SK-N-MC (cell line): ENCODE measurements around the gene TRIM7.

Experiments used
- EZH2 ChIP-seq: fragments of 200-600 bp; sonication (generic); IDR thresholded peaks from one replicate; pipeline ENCODE4 v1.6.1; 2017; ENCODE audit warnings: antibody characterized with exemption
- POLR2AphosphoS5 ChIP-seq: IDR thresholded peaks from 2 replicates; pipeline ENCODE4 v1.6.1; 2012; ENCODE audit warnings: mild to moderate bottlenecking, low read depth, low read length, borderline replicate concordance

GRCh38 chr5:181219262-181220177 lies 14.5 kb upstream of the TRIM7 start:
- TF ChIP-seq POLR2AphosphoS5 (no peak), EZH2 (no peak)
